ENCODE results near the gene LAMA2. TPM values are rescaled to one million over a fixed set of nuclear protein-coding genes. Genes with fewer than 3 reads are reported as not detected.

The LAMA2 gene
- total RNA-seq, 1 experiment from 2014 or later: 0.02 TPM

DNA sequence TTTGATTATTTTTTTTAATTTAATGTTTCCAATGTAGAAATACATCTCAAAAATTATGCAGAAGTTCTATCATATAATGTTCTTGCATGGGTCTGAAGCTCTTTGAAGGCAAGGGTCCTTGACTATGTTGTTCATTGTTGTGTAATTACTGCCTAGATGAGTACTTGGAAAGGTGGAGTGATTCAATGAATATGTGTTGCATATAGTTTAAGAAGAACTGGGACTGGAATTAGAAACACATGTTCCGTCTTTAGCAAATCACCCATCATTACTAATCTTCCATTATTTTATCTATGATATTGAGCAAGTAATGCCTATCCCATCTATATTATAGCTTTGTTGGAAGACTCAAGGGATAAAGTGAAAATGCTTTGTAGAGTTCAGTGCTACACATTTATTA, 147.3 kb downstream of the LAMA2 start:
- ChIA-PET CTCF (no interaction called here), POLR2A (no interaction called here)
- Mint-ChIP-seq H3K27me3 (ENCODE audit: insufficient read depth, unreplicated experiment) (no peaks in the 10 kb centered on the region), H3K27ac (ENCODE audit: unreplicated experiment) (no peak overlapping the region), H3K9me3 (ENCODE audit: unreplicated experiment) (no peaks in the 10 kb centered on the region), H3K4me1 (ENCODE audit: low read depth, unreplicated experiment) (no peaks in the 10 kb centered on the region), H3K4me3 (ENCODE audit: unreplicated experiment) (no peak overlapping the region), H3K36me3 (ENCODE audit: insufficient read depth, unreplicated experiment) (no peaks in the 10 kb centered on the region)
- no peak overlapping the region for H3K4me3 ChIP-seq (ENCODE audit: low read depth, low read length)
- no peaks in the 10 kb centered on the region for H3K4me1 ChIP-seq
- no TSS peak for BruUV-seq (replicated peaks)
- no peaks in the 10 kb centered on the region for H3K36me3 ChIP-seq (ENCODE audit: control insufficient read depth, insufficient read depth, low read length)
- TF ChIP-seq, protein P1, sequence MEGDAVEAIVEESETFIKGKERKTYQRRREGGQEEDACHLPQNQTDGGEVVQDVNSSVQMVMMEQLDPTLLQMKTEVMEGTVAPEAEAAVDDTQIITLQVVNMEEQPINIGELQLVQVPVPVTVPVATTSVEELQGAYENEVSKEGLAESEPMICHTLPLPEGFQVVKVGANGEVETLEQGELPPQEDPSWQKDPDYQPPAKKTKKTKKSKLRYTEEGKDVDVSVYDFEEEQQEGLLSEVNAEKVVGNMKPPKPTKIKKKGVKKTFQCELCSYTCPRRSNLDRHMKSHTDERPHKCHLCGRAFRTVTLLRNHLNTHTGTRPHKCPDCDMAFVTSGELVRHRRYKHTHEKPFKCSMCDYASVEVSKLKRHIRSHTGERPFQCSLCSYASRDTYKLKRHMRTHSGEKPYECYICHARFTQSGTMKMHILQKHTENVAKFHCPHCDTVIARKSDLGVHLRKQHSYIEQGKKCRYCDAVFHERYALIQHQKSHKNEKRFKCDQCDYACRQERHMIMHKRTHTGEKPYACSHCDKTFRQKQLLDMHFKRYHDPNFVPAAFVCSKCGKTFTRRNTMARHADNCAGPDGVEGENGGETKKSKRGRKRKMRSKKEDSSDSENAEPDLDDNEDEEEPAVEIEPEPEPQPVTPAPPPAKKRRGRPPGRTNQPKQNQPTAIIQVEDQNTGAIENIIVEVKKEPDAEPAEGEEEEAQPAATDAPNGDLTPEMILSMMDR (IDR thresholded peaks at IDR 0.05; ENCODE audit: insufficient read depth in 1 of 2, low read depth in 1 of 2, low read length in 1 of 2, severe bottlenecking in 1 of 2, unreplicated experiment in 1 of 2): no peak
- no peaks in the 10 kb centered on the region for H3K27me3 ChIP-seq (replicated peaks; ENCODE audit: control insufficient read depth, insufficient read depth, low read length)
- DNase-seq: no peak
- intact Hi-C loops (cut with micrococcal nuclease; ENCODE audit: unreplicated experiment): no loop called here
- H3K9me3 ChIP-seq: no peaks in the 10 kb centered on the region

DNA sequence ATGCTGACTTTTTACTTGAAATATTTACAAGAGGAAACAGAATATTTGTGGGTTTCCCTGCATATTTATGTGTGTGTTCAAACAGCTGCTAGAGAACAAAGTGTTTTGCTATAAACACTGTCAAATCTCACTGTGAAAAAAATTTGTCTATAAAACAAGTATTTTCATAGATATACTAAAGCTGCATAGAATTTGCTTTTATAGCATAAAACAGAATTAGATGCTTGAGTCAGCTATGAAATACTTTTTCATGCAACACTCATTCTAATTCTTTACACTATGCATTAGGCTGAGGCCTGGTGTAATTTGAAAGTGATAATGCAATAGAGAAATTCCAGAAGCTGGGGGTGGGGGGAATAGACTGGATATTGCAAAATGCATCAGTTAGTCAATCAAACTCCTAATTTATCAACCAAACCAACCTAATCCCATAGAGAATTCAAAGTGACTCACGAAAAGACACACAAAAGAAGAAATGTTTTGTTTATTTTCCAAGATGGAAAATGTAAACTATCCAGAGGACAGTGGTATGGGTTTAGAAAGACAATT, 148.2 kb downstream of the LAMA2 start:
- intact Hi-C loops (cut with micrococcal nuclease; ENCODE audit: unreplicated experiment): no loop called here
- CTCF ChIA-PET: no interaction called here
- no peaks in the 10 kb centered on the region for H3K4me1 ChIP-seq
- no peak for DNase-seq
- TF ChIP-seq, protein P1 (IDR thresholded peaks at IDR 0.05; ENCODE audit: insufficient read depth in 1 of 2, low read depth in 1 of 2, low read length in 1 of 2, severe bottlenecking in 1 of 2, unreplicated experiment in 1 of 2): no peak
- H3K4me3 ChIP-seq (ENCODE audit: low read depth, low read length): no peak overlapping the region
- Mint-ChIP-seq H3K27ac (ENCODE audit: unreplicated experiment) (no peak overlapping the region), H3K4me1 (ENCODE audit: low read depth, unreplicated experiment) (no peaks in the 10 kb centered on the region), H3K27me3 (ENCODE audit: insufficient read depth, unreplicated experiment) (no peaks in the 10 kb centered on the region), H3K9me3 (ENCODE audit: unreplicated experiment) (no peaks in the 10 kb centered on the region), H3K4me3 (ENCODE audit: unreplicated experiment) (no peak overlapping the region), H3K36me3 (ENCODE audit: insufficient read depth, unreplicated experiment) (no peaks in the 10 kb centered on the region)
- BruUV-seq (replicated peaks): no TSS peak
- H3K9me3 ChIP-seq: no peaks in the 10 kb centered on the region
- no peaks in the 10 kb centered on the region for H3K36me3 ChIP-seq (ENCODE audit: control insufficient read depth, insufficient read depth, low read length)
- POLR2A ChIA-PET: no interaction called here
- H3K27me3 ChIP-seq (replicated peaks; ENCODE audit: control insufficient read depth, insufficient read depth, low read length): no peaks in the 10 kb centered on the region

DNA sequence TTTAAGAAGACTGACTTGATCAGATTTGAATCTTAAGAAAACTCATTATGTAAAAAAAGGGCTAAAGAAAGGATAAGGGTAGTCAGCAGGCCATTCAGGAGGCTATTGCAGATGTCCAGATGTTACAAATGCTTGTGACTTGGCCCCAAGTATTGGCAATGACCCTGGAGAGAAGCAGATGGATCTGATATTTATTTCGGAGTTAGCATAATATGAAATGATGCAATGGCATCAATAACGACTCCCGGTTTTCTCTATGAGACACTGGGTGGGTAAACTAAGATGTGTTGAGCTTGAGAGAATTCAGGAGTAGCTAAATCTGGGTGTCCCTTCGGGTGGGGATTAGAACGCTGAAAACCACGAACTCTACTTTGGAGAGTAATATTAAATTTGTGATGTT, 149.7 kb downstream of the LAMA2 start:
- H3K9me3 ChIP-seq: no peaks in the 10 kb centered on the region
- ChIA-PET CTCF (no interaction called here), POLR2A (no interaction called here)
- no peak overlapping the region for H3K27ac Mint-ChIP-seq (ENCODE audit: unreplicated experiment)
- no peaks in the 10 kb centered on the region for H3K4me1 Mint-ChIP-seq (ENCODE audit: low read depth, unreplicated experiment)
- TF ChIP-seq, protein P1 (IDR thresholded peaks at IDR 0.05; ENCODE audit: insufficient read depth in 1 of 2, low read depth in 1 of 2, low read length in 1 of 2, severe bottlenecking in 1 of 2, unreplicated experiment in 1 of 2): no peak
- no TSS peak for BruUV-seq (replicated peaks)
- no peaks in the 10 kb centered on the region for H3K9me3 Mint-ChIP-seq (ENCODE audit: unreplicated experiment)
- H3K36me3 Mint-ChIP-seq (ENCODE audit: insufficient read depth, unreplicated experiment): no peaks in the 10 kb centered on the region
- intact Hi-C loops (cut with micrococcal nuclease; ENCODE audit: unreplicated experiment): no loop called here
- H3K4me3 ChIP-seq (ENCODE audit: low read depth, low read length): no peak overlapping the region
- no peak for DNase-seq
- no peaks in the 10 kb centered on the region for H3K27me3 Mint-ChIP-seq (ENCODE audit: insufficient read depth, unreplicated experiment)
- H3K27me3 ChIP-seq (replicated peaks; ENCODE audit: control insufficient read depth, insufficient read depth, low read length): no peaks in the 10 kb centered on the region
- no peaks in the 10 kb centered on the region for H3K4me1 ChIP-seq
- H3K4me3 Mint-ChIP-seq (ENCODE audit: unreplicated experiment): no peak overlapping the region
- no peaks in the 10 kb centered on the region for H3K36me3 ChIP-seq (ENCODE audit: control insufficient read depth, insufficient read depth, low read length)
